ENCODE results near the gene C16orf74.

GRCh38 chr16:85657996-85658395 is 92.9 kb downstream of the C16orf74 start:
- TF ChIP-seq CTCF (IDR thresholded peaks at IDR 0.05) (no peak), ZFX (IDR thresholded peaks at IDR 0.05; ENCODE audit: borderline replicate concordance) (no peak)

Data from 22Rv1 (cell line).